HG02884 (cell line): ENCODE data around the gene SPATC1L.

Experiments used
- ATAC-seq: cut with Tn5 transposase; IDR thresholded peaks from one replicate; pipeline ENCODE4 v1.9.1; 2021; ENCODE audit warnings: mild to moderate bottlenecking, moderate library complexity; ENCODE audit not compliant: unreplicated experiment

SPATC1L gene

GRCh38 chr21:46165098-46165497 lies 19.2 kb downstream of the SPATC1L start:
- no peak for ATAC-seq

- no peak for ATAC-seq
Observed at GRCh38 chr21:46163380-46163779, 20.9 kb downstream of the SPATC1L start.

- ATAC-seq, result no peak
Observed at GRCh38 chr21:46161633-46162592, 22.3 kb downstream of the SPATC1L start.

- no peak for ATAC-seq
Observed at GRCh38 chr21:46160907-46161632, 23.2 kb downstream of the SPATC1L start.

- no peak for ATAC-seq
Observed at GRCh38 chr21:46160657-46160906, 23.7 kb downstream of the SPATC1L start.

- ATAC-seq, result no peak
Observed at GRCh38 chr21:46159841-46160656, 24.2 kb downstream of the SPATC1L start.

- ATAC-seq, result no peak
Observed at GRCh38 chr21:46159390-46159789, 24.9 kb downstream of the SPATC1L start.

- no peak for ATAC-seq
Observed at GRCh38 chr21:46158666-46159300, 25.5 kb downstream of the SPATC1L start.

GRCh38 chr21:46157987-46158451 lies 26.2 kb downstream of the SPATC1L start:
- ATAC-seq, result no peak

GRCh38 chr21:46157396-46157986 lies 26.8 kb downstream of the SPATC1L start:
- ATAC-seq, result no peak

GRCh38 chr21:46156678-46157077 lies 27.6 kb downstream of the SPATC1L start:
- ATAC-seq, result no peak

GRCh38 chr21:46156378-46156645 lies 27.9 kb downstream of the SPATC1L start:
- ATAC-seq, result no peak

- no peak for ATAC-seq
Observed at GRCh38 chr21:46155514-46156377, 28.5 kb downstream of the SPATC1L start, which contains the start of gene FTCD. FTCD (minus strand) TSS chr21:46155579; CDS start chr21:46155523, 56 bp downstream.

GRCh38 chr21:46154955-46155513 lies 29.2 kb downstream of the SPATC1L start:
- no peak for ATAC-seq

GRCh38 chr21:46154155-46154954 lies 29.9 kb downstream of the SPATC1L start:
- ATAC-seq, result no peak

- ATAC-seq, result no peak
Observed at GRCh38 chr21:46153247-46154154, 30.8 kb downstream of the SPATC1L start.

- ATAC-seq, result no peak
Observed at GRCh38 chr21:46152927-46153246, 31.4 kb downstream of the SPATC1L start.
